ENCODE data around the gene PIBF1. TPM values are rescaled to one million over a fixed set of nuclear protein-coding genes. Genes with fewer than 3 reads are reported as not detected.

The PIBF1 gene
- total RNA-seq, 1 donor from 2014 or later, result 28.3 TPM

GRCh38 chr13:72973234-72973633 is 191.3 kb downstream of the PIBF1 start:
- DNase-seq (no peak), ATAC-seq (no peak)
- no peak for TF ChIP-seq CTCF (IDR thresholded peaks at IDR 0.05)
- no peaks in the 10 kb centered on the region for H3K4me1 ChIP-seq
- peaks cover 13% of the 10 kb centered on the region for H3K36me3 ChIP-seq
- no peaks in the 10 kb centered on the region for H3K27me3 ChIP-seq
- H3K27ac ChIP-seq, result no peak overlapping the region
- H3K4me3 ChIP-seq, result no peak overlapping the region
- intact Hi-C loops (cut with DNase I), result no loop called here
- no peaks in the 10 kb centered on the region for H3K9me3 ChIP-seq

GRCh38 chr13:72983085-72983768 is 201.3 kb downstream of the PIBF1 start:
- Histone ChIP-seq H3K36me3 (no peaks in the 10 kb centered on the region), H3K9me3 (no peaks in the 10 kb centered on the region), H3K4me1 (no peaks in the 10 kb centered on the region), H3K27ac (peak overlapping the region; percentile 75), H3K27me3 (no peaks in the 10 kb centered on the region), H3K4me3 (no peak overlapping the region)
- TF ChIP-seq CTCF (IDR thresholded peaks at IDR 0.05), result no peak
- intact Hi-C loops (cut with DNase I), result no loop called here
- peak; percentile 91 for ATAC-seq
- peak; percentile 70 for DNase-seq

- no peaks in the 10 kb centered on the region for H3K4me1 ChIP-seq
- no peak for ATAC-seq
- intact Hi-C loops (cut with DNase I), result no loop called here
- peak overlapping the region; percentile 31 for H3K27ac ChIP-seq
- H3K9me3 ChIP-seq, result no peaks in the 10 kb centered on the region
- no peaks in the 10 kb centered on the region for H3K36me3 ChIP-seq
- DNase-seq, result no peak
- no peak for TF ChIP-seq CTCF (IDR thresholded peaks at IDR 0.05)
- H3K4me3 ChIP-seq, result no peak overlapping the region
- no peaks in the 10 kb centered on the region for H3K27me3 ChIP-seq
These were observed 203.7 kb downstream of the PIBF1 start for GRCh38 chr13:72985610-72986009.

- Histone ChIP-seq H3K9me3 (no peaks in the 10 kb centered on the region), H3K27ac (peak overlapping the region; percentile 31), H3K27me3 (no peaks in the 10 kb centered on the region), H3K36me3 (no peaks in the 10 kb centered on the region), H3K4me3 (no peak overlapping the region), H3K4me1 (no peaks in the 10 kb centered on the region)
- intact Hi-C loops (cut with DNase I), result no loop called here
- ATAC-seq (peak; percentile 69), DNase-seq (no peak)
- no peak for TF ChIP-seq CTCF (IDR thresholded peaks at IDR 0.05)
These were observed 204.3 kb downstream of the PIBF1 start for GRCh38 chr13:72986197-72986596.

- intact Hi-C loops (cut with DNase I), result no loop called here
- DNase-seq, result no peak
- no peak for TF ChIP-seq CTCF (IDR thresholded peaks at IDR 0.05)
These were observed 209.0 kb downstream of the PIBF1 start for GRCh38 chr13:72990953-72991352.

GRCh38 chr13:72998012-72998411 is 216.1 kb downstream of the PIBF1 start:
- intact Hi-C loops (cut with DNase I), result no loop called here
- TF ChIP-seq CTCF (IDR thresholded peaks at IDR 0.05), result no peak
- Histone ChIP-seq H3K27me3 (no peaks in the 10 kb centered on the region), H3K36me3 (peaks cover 2% of the 10 kb centered on the region), H3K9me3 (no peaks in the 10 kb centered on the region), H3K4me1 (no peaks in the 10 kb centered on the region), H3K27ac (no peak overlapping the region), H3K4me3 (no peak overlapping the region)
- ATAC-seq, result no peak
- no peak for DNase-seq

More at GRCh38 chr13:72990953-72991352, 209.0 kb downstream of the PIBF1 start:
- no peak for ATAC-seq
- Histone ChIP-seq H3K27ac (no peak overlapping the region), H3K4me1 (no peaks in the 10 kb centered on the region), H3K36me3 (no peaks in the 10 kb centered on the region), H3K9me3 (no peaks in the 10 kb centered on the region), H3K4me3 (no peak overlapping the region), H3K27me3 (no peaks in the 10 kb centered on the region)

Measured in upper lobe of right lung (tissue), 1 donor.